SU-DHL-6 (cell line): ENCODE measurements around the gene EFNB2.

ENCODE experiments used
- H2AFZ ChIP-seq: fragments of 200-600 bp; sonication (generic); 2 replicates; pipeline ENCODE4 v1.6.1; 2014; ENCODE audit warnings: low read depth, mild to moderate bottlenecking, moderate library complexity, mixed read lengths, antibody characterized with exemption, low read length; ENCODE audit not compliant: severe bottlenecking
- H3F3A ChIP-seq: fragments of 200-600 bp; shearing (Covaris generic); 2 replicates; pipeline ENCODE4 v1.6.0; 2016; ENCODE audit warnings: antibody characterized with exemption, mild to moderate bottlenecking; ENCODE audit not compliant: insufficient read depth
- H3K27ac ChIP-seq: fragments of 200-600 bp; sonication (generic); 2 replicates; pipeline ENCODE4 v1.5.1; 2016; ENCODE audit warnings: low read depth, mild to moderate bottlenecking, low read length, moderate library complexity, mixed read lengths
- H3K27me3 ChIP-seq: fragments of 200-600 bp; sonication (generic), shearing (Covaris generic); 2 replicates; pipeline ENCODE4 v1.6.0; 2014; ENCODE audit warnings: mild to moderate bottlenecking, low read length
- H3K36me3 ChIP-seq: fragments of 200-600 bp; sonication (generic); 2 replicates; pipeline ENCODE4 v1.6.1; 2014; ENCODE audit warnings: mild to moderate bottlenecking, low read length, mixed read lengths
- H3K4me2 ChIP-seq: fragments of 300-600, 200-600 bp; shearing (Covaris generic), sonication (generic); 2 replicates; pipeline ENCODE4 v1.6.0; 2014; ENCODE audit warnings: low read length, low read depth, mild to moderate bottlenecking; ENCODE audit not compliant: poor library complexity, severe bottlenecking
- H3K4me3 ChIP-seq: fragments of 200-600 bp; sonication (generic); 2 replicates; pipeline ENCODE4 v1.5.1; 2014; ENCODE audit warnings: antibody characterized with exemption, low read length, mild to moderate bottlenecking, mixed read lengths; ENCODE audit not compliant: insufficient read depth, poor library complexity, severe bottlenecking
- H3K79me2 ChIP-seq: fragments of 200-600 bp; sonication (generic); 2 replicates; pipeline ENCODE4 v1.6.1; 2014; ENCODE audit warnings: mild to moderate bottlenecking, low read length, moderate library complexity; ENCODE audit not compliant: insufficient read depth
- H3K9ac ChIP-seq: fragments of 200-600 bp; sonication (generic); 2 replicates; pipeline ENCODE4 v1.7.0; 2014; ENCODE audit warnings: mild to moderate bottlenecking, low read length
- H3K9me2 ChIP-seq: fragments of 200-600 bp; sonication (generic); replicated peaks from 2 replicates; pipeline ENCODE4 v1.6.1; 2014; ENCODE audit warnings: low read length; ENCODE audit not compliant: insufficient read depth
- H3K9me3 ChIP-seq: fragments of 200-600 bp; sonication (generic); 2 replicates; pipeline ENCODE4 v1.6.1; 2014; ENCODE audit warnings: low read length, mixed read lengths; ENCODE audit not compliant: insufficient read depth
- H4K20me1 ChIP-seq: fragments of 200-600 bp; sonication (generic); 2 replicates; pipeline ENCODE4 v1.6.1; 2014; ENCODE audit warnings: low read depth, mild to moderate bottlenecking, antibody characterized with exemption, low read length, moderate library complexity, mixed read lengths
- CTCF ChIP-seq: fragments of 200-600 bp; sonication (generic); IDR thresholded peaks from one replicate; pipeline ENCODE4 v1.5.1; 2017; ENCODE audit warnings: antibody characterized with exemption, mild to moderate bottlenecking, low read length, moderate library complexity; ENCODE audit not compliant: insufficient read depth, poor library complexity, severe bottlenecking
- EZH2phosphoT487 ChIP-seq: fragments of 200-600 bp; sonication (generic), shearing (Covaris generic); conservative IDR thresholded peaks from 2 replicates; pipeline ENCODE4 v1.6.1; 2018; ENCODE audit warnings: mild to moderate bottlenecking, antibody characterized with exemption, low read length, moderate library complexity, mixed read lengths

Gene EFNB2

GRCh38 chr13:106488076-106488475 is 47.4 kb downstream of the EFNB2 start:
- Histone ChIP-seq H3F3A (no peaks in the 10 kb centered on the region), H3K4me2 (no peak overlapping the region), H3K27me3 (no peaks in the 10 kb centered on the region), H3K4me3 (no peak overlapping the region), H2AFZ (no peak overlapping the region), H4K20me1 (no peaks in the 10 kb centered on the region), H3K9me2 (no peaks in the 10 kb centered on the region), H3K27ac (no peak overlapping the region), H3K79me2 (no peaks in the 10 kb centered on the region), H3K9ac (no peak overlapping the region), H3K9me3 (no peaks in the 10 kb centered on the region), H3K36me3 (no peaks in the 10 kb centered on the region)
- TF ChIP-seq EZH2phosphoT487, result no peak
- TF ChIP-seq CTCF, result no peak

- Histone ChIP-seq H3K9me3 (no peaks in the 10 kb centered on the region), H3K36me3 (no peaks in the 10 kb centered on the region), H3K4me2 (no peak overlapping the region), H3K79me2 (no peaks in the 10 kb centered on the region), H3K9ac (no peak overlapping the region), H2AFZ (no peak overlapping the region), H3K27me3 (no peaks in the 10 kb centered on the region), H3K9me2 (no peaks in the 10 kb centered on the region), H3F3A (no peaks in the 10 kb centered on the region), H4K20me1 (no peaks in the 10 kb centered on the region), H3K27ac (no peak overlapping the region), H3K4me3 (no peak overlapping the region)
- TF ChIP-seq CTCF (no peak), EZH2phosphoT487 (no peak)
Observed at GRCh38 chr13:106487129-106487528, 48.3 kb downstream of the EFNB2 start.

- no peaks in the 10 kb centered on the region for H3K79me2 ChIP-seq
- H3K27me3 ChIP-seq, result no peaks in the 10 kb centered on the region
- H3K4me3 ChIP-seq, result no peak overlapping the region
- no peak overlapping the region for H3K9ac ChIP-seq
- H3K9me3 ChIP-seq, result no peaks in the 10 kb centered on the region
- no peaks in the 10 kb centered on the region for H3K36me3 ChIP-seq
- H3K27ac ChIP-seq, result no peak overlapping the region
- TF ChIP-seq EZH2phosphoT487, result no peak
- no peak for TF ChIP-seq CTCF
- no peaks in the 10 kb centered on the region for H4K20me1 ChIP-seq
- no peaks in the 10 kb centered on the region for H3F3A ChIP-seq
- H3K9me2 ChIP-seq, result no peaks in the 10 kb centered on the region
- H2AFZ ChIP-seq, result no peak overlapping the region
- no peak overlapping the region for H3K4me2 ChIP-seq
Observed at GRCh38 chr13:106486287-106486686, 49.2 kb downstream of the EFNB2 start.
